Measurements from ENCODE around the gene POLRMT.
"Not testable (repeated sequence)": the region's sequence is repeated elsewhere in the genome, so short reads cannot be mapped to it uniquely, and the experiment has no call there.

- TF ChIP-seq CTCF, POLR2A, EP300, POLR2AphosphoS5 (IDR thresholded peaks at IDR 0.05): not testable (repeated sequence)
Measured at GRCh38 chr19:605061-605971, 28.0 kb downstream of the POLRMT start.
